Esophagus muscularis mucosa (tissue), 4 donors: ENCODE data around the gene SGSM2. TPM values are rescaled to one million over a fixed set of nuclear protein-coding genes. Genes with fewer than 3 reads are reported as not detected.
A peak's percentile ranks its signal among the peaks of the same experiment; 100 is the strongest.

ENCODE experiments used
- DNase-seq: peaks from one replicate; pipeline ENCODE4 v3.0.0-alpha.2; 2017; ENCODE audit errors: extremely low spot score
- H3K27ac ChIP-seq, 4 donors: fragments of 200-600 bp; sonication (generic); replicated peaks in 1 of 4; 1 replicate in 3 of 4; 2 replicates in 1 of 4; pipeline ENCODE4 v1.5.1; 2016 to 2019; ENCODE audit warnings: mild to moderate bottlenecking in 1 of 4
- H3K27me3 ChIP-seq, 4 donors: fragments of 200-600 bp; sonication (generic); one replicate each; pipeline versions ENCODE4 v1.5.1 to v1.6.0; 2016 to 2019
- H3K36me3 ChIP-seq, 4 donors: fragments of 200-600 bp; sonication (generic); one replicate each; pipeline ENCODE4 v1.5.1; 2016 to 2019
- H3K4me1 ChIP-seq, 4 donors: fragments of 200-600 bp; sonication (generic); one replicate each; pipeline ENCODE4 v1.5.1; 2016 to 2019
- H3K4me3 ChIP-seq, 4 donors: fragments of 200-600 bp; sonication (generic); 1 replicate in 2 of 4; 2 replicates in 2 of 4; pipeline ENCODE4 v1.5.1; 2016 to 2019; ENCODE audit warnings: mild to moderate bottlenecking in 4 of 4, moderate library complexity in 1 of 4
- H3K9me3 ChIP-seq, 4 donors: fragments of 200-600 bp; sonication (generic); 1 replicate in 3 of 4; 2 replicates in 1 of 4; pipeline ENCODE4 v1.5.1; 2016 to 2019
- CTCF ChIP-seq, 3 experiments: fragments of 200-600 bp in 2 of 3; fragments of 450-650 bp in 1 of 3; sonication (generic) in 2 of 3; IDR thresholded peaks; one replicate each; pipeline ENCODE4 v1.5.1; 2017 to 2019; ENCODE audit warnings: antibody characterized with exemption in 3 of 3, mild to moderate bottlenecking in 2 of 3, moderate library complexity in 1 of 3
- EP300 ChIP-seq: sonication (generic); formaldehyde crosslinking; IDR thresholded peaks from one replicate; pipeline ENCODE4 v1.6.1; 2017; ENCODE audit warnings: antibody characterized with exemption
- POLR2A ChIP-seq: fragments of 450-650 bp; IDR thresholded peaks from one replicate; pipeline ENCODE4 v1.6.1; 2017; ENCODE audit warnings: antibody characterized with exemption, moderate library complexity, mild to moderate bottlenecking, low read depth
- POLR2AphosphoS5 ChIP-seq, 2 donors: sonication (generic); formaldehyde crosslinking; IDR thresholded peaks; one replicate each; pipeline ENCODE4 v1.6.1; 2017; ENCODE audit warnings: antibody characterized with exemption in 2 of 2
- WGBS: methylation state at CpG from one replicate; pipeline ENCODE4 v1.1.5; 2018; 5-methylcytosine and 5-hydroxymethylcytosine counted together
- intact Hi-C: fragments of 100-400 bp; cut with DNase I; formaldehyde crosslinking; loops from one replicate; pipeline ENCODE4 v1.15.1; 2023
- total RNA-seq, 4 donors: library from RNA; depleted of rRNA; stranded (reverse); fragments of >200 nt; gene quantifications; one replicate each; pipeline versions ENCODE4 v1.1.0 to v1.2.1, GENCODE V29; 2016

SGSM2 gene
- total RNA-seq, 4 donors from 2014 or later = 32.0 to 72.2 (median 37.8) TPM

DNA sequence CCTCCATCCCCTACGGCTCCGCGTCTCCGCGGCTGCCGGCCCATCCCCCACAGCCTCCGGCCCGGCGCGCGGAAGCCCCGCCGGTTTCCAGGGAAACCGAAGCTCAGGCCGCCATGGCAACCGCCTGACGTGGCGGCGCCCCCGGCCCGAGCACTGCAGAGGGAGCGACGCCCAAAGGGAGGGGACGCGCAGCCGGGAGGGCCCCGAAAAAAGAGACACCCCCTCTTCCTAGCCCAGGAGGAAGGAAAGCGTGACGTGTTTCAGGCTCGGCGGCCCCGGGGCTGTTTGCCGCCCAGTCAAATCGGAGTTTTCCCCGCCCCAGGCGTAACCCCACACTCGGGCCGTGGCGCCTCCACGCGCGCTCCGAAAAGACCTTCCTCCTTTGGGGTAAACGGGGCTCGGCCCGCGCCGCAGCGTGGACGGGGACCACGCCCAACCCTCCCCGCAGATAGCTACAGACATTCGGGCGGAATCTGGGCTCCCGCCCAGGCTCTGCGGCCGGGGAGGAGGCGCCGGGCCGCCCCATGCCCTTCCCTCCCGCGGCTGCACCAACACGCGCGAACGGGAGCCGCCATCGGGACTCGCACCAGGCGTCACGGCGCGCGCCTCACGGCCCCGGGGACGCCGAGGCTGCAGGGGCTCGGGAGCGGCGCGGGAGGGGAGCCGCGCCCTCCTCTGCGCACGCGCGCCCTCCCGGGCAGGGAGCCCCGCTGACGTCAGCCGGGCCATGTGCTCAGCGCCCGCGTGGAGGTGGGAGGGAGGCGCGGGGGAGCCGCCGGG is 56.1 kb downstream of the SGSM2 start:
- Histone ChIP-seq H3K9me3 (no peaks in the 10 kb centered on the region), H3K36me3 (peaks cover 0 to 7% (median 0%) of the 10 kb centered on the region in 4 donors), H3K4me3 (peak overlapping the region; percentile 78 to 92 (median 86)), H3K27ac (peak overlapping the region; percentile 98 to 100 (median 100)), H3K27me3 (peaks cover 0 to 5% (median 0%) of the 10 kb centered on the region in 4 donors), H3K4me1 (peaks cover 72 to 87% (median 85%) of the 10 kb centered on the region in 4 donors)
- no CpG with 5 or more reads among the region's 99 CpGs for WGBS
- TF ChIP-seq EP300 (no peak), POLR2A (peak; percentile 83), CTCF (IDR thresholded peaks at IDR 0.05) (no peak), POLR2AphosphoS5 (IDR thresholded peaks at IDR 0.05) (peak in 1 of 2 donors; percentile 88)
- intact Hi-C loops = no loop called here
- DNase-seq = peak; percentile 96

DNA sequence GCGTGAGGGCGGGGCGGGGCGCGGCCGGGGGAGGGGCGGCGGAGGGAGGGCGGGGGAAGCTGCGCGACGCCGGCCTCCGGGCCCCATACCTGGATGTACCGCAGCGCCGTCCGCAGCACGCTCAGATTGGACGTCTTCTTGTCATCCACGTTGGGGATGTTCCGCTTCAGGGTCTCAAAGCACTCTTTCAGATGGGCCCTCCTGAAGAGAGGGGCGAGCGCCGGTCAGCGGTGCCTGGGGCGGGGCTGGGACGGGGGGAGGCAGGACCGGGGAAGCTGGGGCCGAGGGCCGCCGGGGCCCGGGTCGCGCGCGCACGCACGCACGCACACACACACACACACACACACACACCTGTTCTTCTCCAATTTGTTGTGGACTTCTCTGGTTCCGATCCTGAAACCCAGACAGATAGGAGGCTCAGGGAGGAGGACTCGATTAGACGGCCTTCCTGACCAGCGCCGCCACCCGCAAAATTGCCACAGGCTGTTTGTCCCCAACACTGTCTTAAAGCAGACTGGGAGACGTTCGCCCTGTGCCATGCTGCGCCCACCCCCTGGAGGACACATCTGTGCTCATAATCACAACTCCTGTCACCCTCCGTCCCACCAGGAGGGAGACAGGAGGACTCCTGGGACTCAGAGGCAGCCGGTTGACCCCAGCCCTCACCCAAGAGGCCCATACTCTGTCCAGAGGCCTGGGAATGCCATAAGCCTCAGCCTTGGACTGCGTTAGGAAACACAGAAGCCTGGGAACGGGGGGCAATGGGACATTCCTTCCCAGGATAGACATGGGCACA is 56.9 kb downstream of the SGSM2 start:
- H3K9me3 ChIP-seq = no peaks in the 10 kb centered on the region
- peaks cover 0 to 4% (median 0%) of the 10 kb centered on the region in 4 donors for H3K36me3 ChIP-seq
- intact Hi-C loops = no loop called here
- peaks cover 0 to 5% (median 0%) of the 10 kb centered on the region in 4 donors for H3K27me3 ChIP-seq
- peaks cover 79 to 87% (median 85%) of the 10 kb centered on the region in 4 donors for H3K4me1 ChIP-seq
- WGBS = 32% methylated on average over 33 of the region's 53 CpGs
- H3K4me3 ChIP-seq = peak overlapping the region; percentile 78 to 92 (median 86)
- H3K27ac ChIP-seq = peak overlapping the region; percentile 98 to 100 (median 100)
- TF ChIP-seq CTCF (IDR thresholded peaks at IDR 0.05) (no peak), POLR2A (no peak), EP300 (no peak), POLR2AphosphoS5 (IDR thresholded peaks at IDR 0.05) (no peak)
- no peak for DNase-seq

- intact Hi-C loops = no loop called here
- peaks cover 0 to 5% (median 0%) of the 10 kb centered on the region in 4 donors for H3K27me3 ChIP-seq
- WGBS = no CpG with 5 or more reads among the region's 16 CpGs
- H3K4me3 ChIP-seq = peak overlapping the region in 2 of 4 donors; percentile 78 to 92
- no peak for DNase-seq
- no peaks in the 10 kb centered on the region for H3K9me3 ChIP-seq
- peak overlapping the region; percentile 98 to 100 (median 100) for H3K27ac ChIP-seq
- H3K36me3 ChIP-seq = peaks cover 0 to 4% (median 0%) of the 10 kb centered on the region in 4 donors
- TF ChIP-seq POLR2A (no peak), POLR2AphosphoS5 (IDR thresholded peaks at IDR 0.05) (no peak), CTCF (IDR thresholded peaks at IDR 0.05) (no peak), EP300 (no peak)
- H3K4me1 ChIP-seq = peaks cover 75 to 83% (median 79%) of the 10 kb centered on the region in 4 donors
Measured at GRCh38 chr17:2394775-2395201, 57.5 kb downstream of the SGSM2 start.

DNA sequence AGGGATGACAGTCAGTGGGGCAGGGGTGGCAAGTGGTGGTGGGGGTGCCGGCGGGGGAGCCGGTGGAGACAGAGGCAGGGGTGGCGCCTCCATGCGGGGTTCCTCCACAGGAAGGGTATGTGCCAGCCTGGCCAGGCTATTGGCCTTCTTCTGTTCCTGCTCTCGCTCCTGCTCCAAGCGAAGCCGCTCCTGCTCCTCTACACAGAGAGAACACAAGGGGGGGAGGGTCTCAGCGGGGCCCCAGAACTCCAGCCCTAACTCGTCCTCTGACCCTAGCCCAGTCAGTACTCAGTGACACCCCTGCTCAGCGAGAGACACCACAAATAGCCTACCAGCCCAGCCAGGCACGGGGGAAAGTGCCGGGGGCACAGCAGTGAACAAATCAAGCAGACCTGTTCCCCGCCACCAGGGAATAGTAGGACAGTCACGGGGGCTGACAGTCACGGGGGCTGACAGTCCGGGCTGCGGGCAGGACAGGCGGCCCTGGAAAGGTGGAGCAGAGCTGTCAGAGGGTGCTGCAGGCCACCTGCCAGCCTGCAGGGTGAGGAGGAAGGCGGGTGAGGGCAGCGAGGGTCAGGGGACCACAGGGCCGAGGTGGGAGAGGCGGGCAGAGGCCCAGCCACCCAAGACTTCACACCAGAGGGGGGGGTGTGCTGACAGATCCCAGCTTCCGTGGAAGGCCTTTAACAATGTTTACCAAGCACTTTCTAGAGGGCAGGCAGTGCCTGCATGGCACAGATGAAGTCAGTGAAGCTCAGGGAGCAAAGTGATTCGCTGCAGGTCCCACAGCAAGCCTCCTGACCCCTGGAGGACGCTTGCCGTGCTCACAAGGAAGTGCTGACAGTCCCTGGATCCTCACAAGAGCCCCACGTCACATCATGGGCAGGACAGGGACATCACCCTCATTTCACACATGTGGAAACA is 58.2 kb downstream of the SGSM2 start:
- DNase-seq = no peak
- WGBS = 58% methylated on average over 22 of the region's 28 CpGs
- intact Hi-C loops = no loop called here
- Histone ChIP-seq H3K27ac (peak overlapping the region; percentile 98 to 100 (median 100)), H3K36me3 (peaks cover 0 to 4% (median 0%) of the 10 kb centered on the region in 4 donors), H3K27me3 (peaks cover 0 to 5% (median 0%) of the 10 kb centered on the region in 4 donors), H3K4me1 (peaks cover 68 to 76% (median 72%) of the 10 kb centered on the region in 4 donors), H3K4me3 (peak overlapping the region in 3 of 4 donors; percentile 48 to 75 (median 54)), H3K9me3 (no peaks in the 10 kb centered on the region)
- no peak for TF ChIP-seq EP300
- TF ChIP-seq CTCF (IDR thresholded peaks at IDR 0.05) = no peak
- peak in 1 of 2 donors; percentile 40 for TF ChIP-seq POLR2AphosphoS5 (IDR thresholded peaks at IDR 0.05)
